Gastroesophageal sphincter (tissue), 4 donors: Measurements from ENCODE around the gene CDHR4. TPM values are rescaled to one million over a fixed set of nuclear protein-coding genes. Genes with fewer than 3 reads are reported as not detected.
A peak's percentile ranks its signal among the peaks of the same experiment; 100 is the strongest.

ENCODE experiments used
- ATAC-seq: fragments of 150-250 bp; one replicate; pipeline ENCODE4 v1.9.1; 2016; ENCODE audit warnings: mild to moderate bottlenecking, moderate library complexity
- H3K27ac ChIP-seq, 4 donors: fragments of 200-600 bp; sonication (generic) in 3 of 4; 1 replicate in 3 of 4; 2 replicates in 1 of 4; pipeline ENCODE4 v1.5.1; 2016 to 2019
- H3K27me3 ChIP-seq: fragments of 200-600 bp; sonication (generic); one replicate; pipeline ENCODE4 v1.5.1; 2019
- H3K36me3 ChIP-seq, 2 donors: fragments of 200-600 bp; sonication (generic); one replicate each; pipeline ENCODE4 v1.5.1; 2019; ENCODE audit warnings: control low read depth in 1 of 2
- H3K4me1 ChIP-seq, 3 donors: fragments of 200-600 bp; sonication (generic); 1 replicate in 2 of 3; 2 replicates in 1 of 3; pipeline ENCODE4 v1.5.1; 2016 to 2019; ENCODE audit warnings: control low read depth in 2 of 3
- H3K4me3 ChIP-seq, 2 donors: fragments of 200-600 bp; sonication (generic); one replicate each; pipeline ENCODE4 v1.5.1; 2019; ENCODE audit warnings: mild to moderate bottlenecking in 1 of 2, moderate library complexity in 1 of 2
- H3K9me3 ChIP-seq, 3 donors: fragments of 200-600 bp; sonication (generic); one replicate each; pipeline ENCODE4 v1.5.1; 2017 to 2019; ENCODE audit warnings: control low read depth in 2 of 3
- CTCF ChIP-seq, 4 experiments: fragments of 200-600 bp in 2 of 4; fragments of 450-650 bp in 2 of 4; sonication (generic) in 1 of 4; IDR thresholded peaks; one replicate each; pipeline ENCODE4 v1.5.1; 2017 to 2019; ENCODE audit warnings: antibody characterized with exemption in 4 of 4, mild to moderate bottlenecking in 2 of 4, moderate library complexity in 2 of 4
- EP300 ChIP-seq: sonication (generic); formaldehyde crosslinking; IDR thresholded peaks from one replicate; pipeline ENCODE4 v1.6.1; 2017; ENCODE audit warnings: antibody characterized with exemption, mild to moderate bottlenecking
- POLR2A ChIP-seq, 2 donors: fragments of 450-650 bp; IDR thresholded peaks; one replicate each; pipeline ENCODE4 v1.6.1; 2017; ENCODE audit warnings: antibody characterized with exemption in 2 of 2, mild to moderate bottlenecking in 2 of 2, moderate library complexity in 1 of 2
- POLR2AphosphoS5 ChIP-seq: sonication (generic); formaldehyde crosslinking; IDR thresholded peaks from one replicate; pipeline ENCODE4 v1.6.1; 2017; ENCODE audit warnings: antibody characterized with exemption
- WGBS, 2 donors: methylation state at CpG; one replicate each; pipeline ENCODE4 v1.1.5; 2018; ENCODE audit warnings: low coverage in 1 of 2; 5-methylcytosine and 5-hydroxymethylcytosine counted together
- total RNA-seq, 4 donors: library from RNA; depleted of rRNA; stranded (reverse); fragments of >200 nt; gene quantifications; one replicate each; pipeline ENCODE4 v1.1.0, GENCODE V29; 2016

The CDHR4 gene
- total RNA-seq, 4 donors from 2014 or later = 0.40 TPM; not detected in 3

DNA sequence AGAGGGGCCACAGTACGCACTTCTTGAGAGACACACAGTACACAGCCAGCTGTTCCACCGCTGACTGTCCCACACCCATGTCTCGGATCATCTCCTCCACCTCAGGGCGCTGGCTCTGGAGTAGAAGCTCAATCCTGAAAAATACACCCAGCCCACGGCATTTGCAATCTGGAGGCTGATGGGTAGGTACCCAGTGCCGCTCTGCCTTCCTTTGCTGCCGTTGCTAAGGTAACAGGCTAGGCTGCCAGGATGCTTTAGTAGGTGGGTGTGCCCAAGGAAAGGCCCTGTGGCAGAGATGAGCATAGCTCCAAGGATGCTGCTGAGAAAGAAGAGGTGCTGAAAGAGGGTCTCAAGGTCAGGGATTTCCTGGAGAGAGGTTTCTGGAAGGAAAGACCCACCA lies 42.1 kb upstream of the CDHR4 start:
- TF ChIP-seq POLR2AphosphoS5 = no peak
- TF ChIP-seq EP300 = no peak
- TF ChIP-seq POLR2A (IDR thresholded peaks at IDR 0.05) = no peak
- no peak for TF ChIP-seq CTCF (IDR thresholded peaks at IDR 0.05)
- H3K9me3 ChIP-seq = no peaks in the 10 kb centered on the region
- ATAC-seq = no peak
- H3K4me1 ChIP-seq = peaks cover 0 to 31% (median 10%) of the 10 kb centered on the region in 3 donors
- no peaks in the 10 kb centered on the region for H3K27me3 ChIP-seq
- no peak overlapping the region for H3K27ac ChIP-seq
- H3K4me3 ChIP-seq = no peak overlapping the region
- H3K36me3 ChIP-seq = peaks cover 0 to 18% of the 10 kb centered on the region in 2 donors
- WGBS, 2 donors = 100% methylated on average over 1 of the region's 7 CpGs; no CpG with 5 or more reads in 1 of the 2 donors

GRCh38 chr3:49841126-49841696 lies 41.5 kb upstream of the CDHR4 start:
- no peak for ATAC-seq
- no peak for TF ChIP-seq EP300
- peak in 2 of 4 experiments; percentile 4 to 31 for TF ChIP-seq CTCF (IDR thresholded peaks at IDR 0.05)
- no peak for TF ChIP-seq POLR2A (IDR thresholded peaks at IDR 0.05)
- no peak for TF ChIP-seq POLR2AphosphoS5
- no peaks in the 10 kb centered on the region for H3K9me3 ChIP-seq
- H3K4me3 ChIP-seq = no peak overlapping the region
- peaks cover 0 to 31% (median 10%) of the 10 kb centered on the region in 3 donors for H3K4me1 ChIP-seq
- H3K36me3 ChIP-seq = peaks cover 0 to 18% of the 10 kb centered on the region in 2 donors
- H3K27me3 ChIP-seq = no peaks in the 10 kb centered on the region
- H3K27ac ChIP-seq = no peak overlapping the region

DNA sequence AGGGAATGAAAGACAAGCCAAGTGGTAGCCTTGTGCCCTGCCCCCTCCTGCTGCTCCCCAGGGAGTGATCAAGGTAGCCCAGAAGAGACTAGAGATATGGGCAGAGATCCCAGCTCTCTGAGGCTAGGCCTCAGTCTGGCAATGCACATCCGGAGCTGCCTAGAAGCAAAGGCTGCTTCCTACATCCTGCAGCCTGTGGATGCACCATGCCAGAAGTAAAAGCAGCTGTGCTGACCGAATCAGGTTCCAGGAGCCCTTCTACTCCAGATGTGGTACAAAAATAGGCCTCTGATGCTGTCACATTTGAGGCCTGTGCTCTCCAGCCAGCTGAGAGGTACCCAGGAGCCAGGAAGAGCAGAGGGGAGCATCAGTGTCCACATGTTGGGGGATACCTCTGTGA lies 40.7 kb upstream of the CDHR4 start:
- WGBS, 2 donors = 63% methylated on average over 1 of the region's 2 CpGs; no CpG with 5 or more reads in 1 of the 2 donors
- Histone ChIP-seq H3K4me3 (no peak overlapping the region), H3K27ac (no peak overlapping the region), H3K36me3 (peaks cover 0 to 15% of the 10 kb centered on the region in 2 donors), H3K4me1 (peaks cover 0 to 31% (median 10%) of the 10 kb centered on the region in 3 donors), H3K9me3 (no peaks in the 10 kb centered on the region), H3K27me3 (no peaks in the 10 kb centered on the region)
- ATAC-seq = no peak
- TF ChIP-seq CTCF (IDR thresholded peaks at IDR 0.05) = no peak
- no peak for TF ChIP-seq EP300
- TF ChIP-seq POLR2A (IDR thresholded peaks at IDR 0.05) = no peak
- no peak for TF ChIP-seq POLR2AphosphoS5

- peak; percentile 82 for ATAC-seq
- H3K36me3 ChIP-seq = peaks cover 0 to 5% of the 10 kb centered on the region in 2 donors
- H3K4me1 ChIP-seq = peaks cover 0 to 31% (median 10%) of the 10 kb centered on the region in 3 donors
- H3K9me3 ChIP-seq = no peaks in the 10 kb centered on the region
- no peak overlapping the region for H3K4me3 ChIP-seq
- WGBS, 2 donors = 0 to 56% methylated on average over 1 to 3 of the region's 6 CpGs
- no peaks in the 10 kb centered on the region for H3K27me3 ChIP-seq
- TF ChIP-seq POLR2A (IDR thresholded peaks at IDR 0.05) (no peak), CTCF (IDR thresholded peaks at IDR 0.05) (peak in 3 of 4 experiments; percentile 93), POLR2AphosphoS5 (peak; percentile 42)
- peak overlapping the region in 2 of 4 donors; percentile 41 to 58 for H3K27ac ChIP-seq
These were observed 39.6 kb upstream of the CDHR4 start for GRCh38 chr3:49839193-49839809.

GRCh38 chr3:49831341-49831740 lies 31.7 kb upstream of the CDHR4 start:
- Histone ChIP-seq H3K27ac (no peak overlapping the region), H3K4me3 (no peak overlapping the region), H3K36me3 (peaks cover 0 to 23% of the 10 kb centered on the region in 2 donors), H3K9me3 (no peaks in the 10 kb centered on the region), H3K27me3 (no peaks in the 10 kb centered on the region), H3K4me1 (no peaks in the 10 kb centered on the region)
- TF ChIP-seq POLR2AphosphoS5 (no peak), EP300 (no peak), POLR2A (IDR thresholded peaks at IDR 0.05) (no peak), CTCF (IDR thresholded peaks at IDR 0.05) (no peak)
- ATAC-seq = no peak
- WGBS, 2 donors = 71% methylated on average over 2 of the region's 3 CpGs; no CpG with 5 or more reads in 1 of the 2 donors
